ENCODE data around the gene UBQLN3. TPM values are rescaled to one million over a fixed set of nuclear protein-coding genes. Genes with fewer than 3 reads are reported as not detected.

Gene UBQLN3
- total RNA-seq, 1 donor from 2014 or later = 0.52 TPM

- no peak overlapping the region for H3K4me3 ChIP-seq (ENCODE audit: low read length in 3 of 3)
- H3K9ac ChIP-seq (ENCODE audit: low read depth in 1 of 3, low read length in 3 of 3) = no peak overlapping the region
- H3K4me1 ChIP-seq (ENCODE audit: control insufficient read depth in 3 of 3, insufficient read depth in 3 of 3, low read length in 3 of 3) = no peaks in the 10 kb centered on the region
- H3K36me3 ChIP-seq (ENCODE audit: control insufficient read depth in 3 of 3, insufficient read depth in 3 of 3, low read length in 3 of 3) = no peaks in the 10 kb centered on the region
- H3K27ac ChIP-seq (ENCODE audit: low read depth, low read length) = no peak overlapping the region
- no peaks in the 10 kb centered on the region for H3K9me3 ChIP-seq (ENCODE audit: control insufficient read depth in 3 of 3, low read length in 3 of 3)
- no peaks in the 10 kb centered on the region for H3K27me3 ChIP-seq (ENCODE audit: control insufficient read depth in 3 of 3, insufficient read depth in 3 of 3, low read length in 3 of 3)
Measured at GRCh38 chr11:5507933-5508305, 1.8 kb downstream of the UBQLN3 start.

GRCh38 chr11:5507177-5507932 is 2.4 kb downstream of the UBQLN3 start:
- no peak overlapping the region for H3K4me3 ChIP-seq (ENCODE audit: low read length in 3 of 3)

GRCh38 chr11:5505363-5506048 is 4.3 kb downstream of the UBQLN3 start:
- H3K9me3 ChIP-seq (ENCODE audit: control insufficient read depth in 3 of 3, low read length in 3 of 3) = no peaks in the 10 kb centered on the region
- H3K4me1 ChIP-seq (ENCODE audit: control insufficient read depth in 3 of 3, insufficient read depth in 3 of 3, low read length in 3 of 3) = no peaks in the 10 kb centered on the region
- no peaks in the 10 kb centered on the region for H3K36me3 ChIP-seq (ENCODE audit: control insufficient read depth in 3 of 3, insufficient read depth in 3 of 3, low read length in 3 of 3)
- no peaks in the 10 kb centered on the region for H3K27me3 ChIP-seq (ENCODE audit: control insufficient read depth in 3 of 3, insufficient read depth in 3 of 3, low read length in 3 of 3)
- no peak overlapping the region for H3K27ac ChIP-seq (ENCODE audit: low read depth, low read length)
- no peak overlapping the region for H3K4me3 ChIP-seq (ENCODE audit: low read length in 3 of 3)
- no peak overlapping the region for H3K9ac ChIP-seq (ENCODE audit: low read depth in 1 of 3, low read length in 3 of 3)

More at GRCh38 chr11:5507177-5507932, 2.4 kb downstream of the UBQLN3 start:
- H3K4me1 ChIP-seq (ENCODE audit: control insufficient read depth in 3 of 3, insufficient read depth in 3 of 3, low read length in 3 of 3) = no peaks in the 10 kb centered on the region
- H3K9me3 ChIP-seq (ENCODE audit: control insufficient read depth in 3 of 3, low read length in 3 of 3) = no peaks in the 10 kb centered on the region
- H3K9ac ChIP-seq (ENCODE audit: low read depth in 1 of 3, low read length in 3 of 3) = no peak overlapping the region
- H3K27me3 ChIP-seq (ENCODE audit: control insufficient read depth in 3 of 3, insufficient read depth in 3 of 3, low read length in 3 of 3) = no peaks in the 10 kb centered on the region
- H3K36me3 ChIP-seq (ENCODE audit: control insufficient read depth in 3 of 3, insufficient read depth in 3 of 3, low read length in 3 of 3) = no peaks in the 10 kb centered on the region
- H3K27ac ChIP-seq (ENCODE audit: low read depth, low read length) = no peak overlapping the region

DNA sequence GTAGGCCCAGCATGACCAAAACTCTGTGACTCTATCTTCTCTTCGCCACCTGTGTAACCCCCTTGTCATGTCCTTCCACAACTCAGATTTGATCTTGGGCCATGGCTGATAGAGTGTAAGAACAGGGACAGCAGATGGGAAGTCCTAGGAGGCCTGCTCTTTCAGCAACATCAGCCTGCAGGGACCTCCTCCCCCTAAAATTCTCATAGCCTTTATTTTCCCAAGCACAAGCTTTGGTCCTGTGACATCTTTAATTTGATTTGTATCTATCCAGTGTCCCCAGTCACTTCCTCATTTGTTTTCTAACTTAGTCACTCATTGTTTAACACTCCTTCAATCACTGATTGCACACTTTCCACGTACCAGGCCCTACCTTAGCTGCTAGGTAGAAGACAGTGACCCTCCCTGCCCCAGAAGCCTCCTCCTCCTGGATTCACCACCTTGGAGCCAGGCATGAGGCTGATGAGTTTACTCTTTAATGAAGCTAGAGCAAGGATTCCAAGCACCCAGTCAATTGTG is 5.3 kb downstream of the UBQLN3 start:
- Histone ChIP-seq H3K27me3 (ENCODE audit: control insufficient read depth in 3 of 3, insufficient read depth in 3 of 3, low read length in 3 of 3) (no peaks in the 10 kb centered on the region), H3K4me1 (ENCODE audit: control insufficient read depth in 3 of 3, insufficient read depth in 3 of 3, low read length in 3 of 3) (no peaks in the 10 kb centered on the region), H3K9ac (ENCODE audit: low read depth in 1 of 3, low read length in 3 of 3) (no peak overlapping the region), H3K27ac (ENCODE audit: low read depth, low read length) (no peak overlapping the region), H3K36me3 (ENCODE audit: control insufficient read depth in 3 of 3, insufficient read depth in 3 of 3, low read length in 3 of 3) (no peaks in the 10 kb centered on the region), H3K4me3 (ENCODE audit: low read length in 3 of 3) (no peak overlapping the region), H3K9me3 (ENCODE audit: control insufficient read depth in 3 of 3, low read length in 3 of 3) (no peaks in the 10 kb centered on the region)

DNA sequence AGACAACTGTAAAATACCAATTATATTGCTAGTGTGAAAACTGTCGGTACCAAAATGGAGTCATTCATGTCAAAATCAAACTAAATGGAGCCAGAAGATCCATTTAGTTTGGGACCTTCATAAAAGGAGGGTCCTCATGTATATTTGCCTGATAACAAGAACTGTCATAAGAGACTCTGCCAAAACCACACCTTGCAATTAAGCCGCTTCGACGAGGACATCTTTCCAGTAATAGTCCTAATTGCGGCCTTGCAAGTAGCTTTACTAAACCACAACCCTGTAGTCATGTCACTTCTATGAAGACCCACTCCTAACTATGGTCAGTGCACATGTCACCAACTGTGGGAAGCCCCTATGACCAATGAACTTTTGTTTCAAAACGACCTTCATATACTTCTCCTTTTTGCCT is 9.4 kb downstream of the UBQLN3 start:
- Histone ChIP-seq H3K4me3 (ENCODE audit: low read length in 3 of 3) (no peak overlapping the region), H3K9me3 (ENCODE audit: control insufficient read depth in 3 of 3, low read length in 3 of 3) (no peaks in the 10 kb centered on the region), H3K27ac (ENCODE audit: low read depth, low read length) (no peak overlapping the region), H3K27me3 (ENCODE audit: control insufficient read depth in 3 of 3, insufficient read depth in 3 of 3, low read length in 3 of 3) (no peaks in the 10 kb centered on the region), H3K9ac (ENCODE audit: low read depth in 1 of 3, low read length in 3 of 3) (no peak overlapping the region), H3K36me3 (ENCODE audit: control insufficient read depth in 3 of 3, insufficient read depth in 3 of 3, low read length in 3 of 3) (no peaks in the 10 kb centered on the region), H3K4me1 (ENCODE audit: control insufficient read depth in 3 of 3, insufficient read depth in 3 of 3, low read length in 3 of 3) (no peaks in the 10 kb centered on the region)

DNA sequence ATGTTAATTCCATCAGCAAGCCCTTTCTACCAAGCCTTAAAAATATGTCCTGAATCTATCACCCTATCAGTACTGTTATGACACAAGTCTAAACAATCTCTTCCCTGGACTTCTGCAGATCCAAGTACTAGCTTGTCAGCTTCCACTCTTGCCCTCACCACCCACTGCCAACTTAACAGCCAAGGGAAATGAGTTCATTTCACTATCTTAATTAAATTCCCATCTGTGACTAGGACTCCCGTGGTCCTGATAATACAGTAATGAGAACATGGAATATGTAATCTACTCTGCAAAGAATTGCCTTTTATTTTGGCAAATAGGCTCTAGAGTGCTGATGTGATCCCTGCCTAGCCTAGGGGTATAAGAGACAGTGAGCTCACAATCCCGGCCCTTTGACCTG is 10.1 kb downstream of the UBQLN3 start:
- no peaks in the 10 kb centered on the region for H3K36me3 ChIP-seq (ENCODE audit: control insufficient read depth in 3 of 3, insufficient read depth in 3 of 3, low read length in 3 of 3)
- H3K27me3 ChIP-seq (ENCODE audit: control insufficient read depth in 3 of 3, insufficient read depth in 3 of 3, low read length in 3 of 3) = no peaks in the 10 kb centered on the region
- no peak overlapping the region for H3K9ac ChIP-seq (ENCODE audit: low read depth in 1 of 3, low read length in 3 of 3)
- no peaks in the 10 kb centered on the region for H3K4me1 ChIP-seq (ENCODE audit: control insufficient read depth in 3 of 3, insufficient read depth in 3 of 3, low read length in 3 of 3)
- no peak overlapping the region for H3K27ac ChIP-seq (ENCODE audit: low read depth, low read length)
- H3K9me3 ChIP-seq (ENCODE audit: control insufficient read depth in 3 of 3, low read length in 3 of 3) = no peaks in the 10 kb centered on the region
- no peak overlapping the region for H3K4me3 ChIP-seq (ENCODE audit: low read length in 3 of 3)

DNA sequence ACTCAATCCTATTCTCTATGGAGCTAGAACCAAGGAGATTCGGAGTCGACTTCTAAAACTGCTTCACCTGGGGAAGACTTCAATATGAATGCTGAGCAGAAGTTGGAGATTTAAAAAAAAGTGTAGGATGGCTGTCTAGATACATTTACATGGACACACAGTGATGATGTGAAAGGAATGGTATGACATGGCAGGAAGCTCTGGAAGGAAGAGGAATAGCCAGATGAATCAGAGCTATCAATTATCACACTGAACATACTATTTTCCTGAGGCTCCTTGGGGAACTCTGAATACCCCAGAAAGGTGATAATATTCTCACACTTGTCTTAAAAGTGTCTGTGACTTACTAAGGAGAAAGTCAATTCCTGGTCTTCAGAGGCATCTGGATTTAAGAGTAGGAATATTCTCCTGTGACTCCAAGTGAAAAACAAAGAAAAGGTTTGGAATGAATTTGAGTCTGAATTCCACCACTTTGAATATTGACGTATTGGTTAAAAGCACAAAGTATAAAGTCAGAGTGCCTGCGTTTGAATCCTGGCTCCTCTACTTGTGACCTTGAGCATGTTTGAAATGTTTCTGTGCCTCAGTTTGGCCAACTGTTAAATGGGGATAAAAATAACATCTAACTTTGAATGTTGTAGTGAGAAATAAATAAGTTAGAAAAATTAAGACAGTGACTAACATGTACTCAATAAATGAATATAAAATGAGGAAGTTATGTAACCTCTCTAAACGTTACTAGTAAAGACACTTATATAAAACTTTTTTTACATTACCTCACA is 20.0 kb downstream of the UBQLN3 start:
- Histone ChIP-seq H3K4me3 (ENCODE audit: low read length in 3 of 3) (no peak overlapping the region), H3K4me1 (ENCODE audit: control insufficient read depth in 3 of 3, insufficient read depth in 3 of 3, low read length in 3 of 3) (no peaks in the 10 kb centered on the region), H3K27me3 (ENCODE audit: control insufficient read depth in 3 of 3, insufficient read depth in 3 of 3, low read length in 3 of 3) (no peaks in the 10 kb centered on the region), H3K27ac (ENCODE audit: low read depth, low read length) (no peak overlapping the region), H3K9me3 (ENCODE audit: control insufficient read depth in 3 of 3, low read length in 3 of 3) (no peaks in the 10 kb centered on the region), H3K36me3 (ENCODE audit: control insufficient read depth in 3 of 3, insufficient read depth in 3 of 3, low read length in 3 of 3) (no peaks in the 10 kb centered on the region), H3K9ac (ENCODE audit: low read depth in 1 of 3, low read length in 3 of 3) (no peak overlapping the region)

GRCh38 chr11:5488798-5489399 is 20.9 kb downstream of the UBQLN3 start:
- H3K9ac ChIP-seq (ENCODE audit: low read depth in 1 of 3, low read length in 3 of 3) = no peak overlapping the region
- no peaks in the 10 kb centered on the region for H3K27me3 ChIP-seq (ENCODE audit: control insufficient read depth in 3 of 3, insufficient read depth in 3 of 3, low read length in 3 of 3)
- no peaks in the 10 kb centered on the region for H3K4me1 ChIP-seq (ENCODE audit: control insufficient read depth in 3 of 3, insufficient read depth in 3 of 3, low read length in 3 of 3)
- H3K27ac ChIP-seq (ENCODE audit: low read depth, low read length) = no peak overlapping the region
- no peaks in the 10 kb centered on the region for H3K36me3 ChIP-seq (ENCODE audit: control insufficient read depth in 3 of 3, insufficient read depth in 3 of 3, low read length in 3 of 3)
- no peaks in the 10 kb centered on the region for H3K9me3 ChIP-seq (ENCODE audit: control insufficient read depth in 3 of 3, low read length in 3 of 3)
- H3K4me3 ChIP-seq (ENCODE audit: low read length in 3 of 3) = no peak overlapping the region

GRCh38 chr11:5488385-5488784 is 21.4 kb downstream of the UBQLN3 start, which contains the start of gene OR52D1:
Gene OR52D1, plus strand, starts transcription at chr11:5488685. Its CDS starts 22 bp downstream, at chr11:5488707.
- no peak within 1 kb of the TSS for H3K27ac ChIP-seq (ENCODE audit: low read depth, low read length)
- H3K4me3 ChIP-seq (ENCODE audit: low read length in 3 of 3) = no peak within 1 kb of the TSS
- H3K4me1 ChIP-seq (ENCODE audit: control insufficient read depth in 3 of 3, insufficient read depth in 3 of 3, low read length in 3 of 3) = no peaks in the 10 kb centered on the region
- no peaks in the 10 kb centered on the region for H3K36me3 ChIP-seq (ENCODE audit: control insufficient read depth in 3 of 3, insufficient read depth in 3 of 3, low read length in 3 of 3)
- no peaks in the 10 kb centered on the region for H3K9me3 ChIP-seq (ENCODE audit: control insufficient read depth in 3 of 3, low read length in 3 of 3)
- no peak within 1 kb of the TSS for H3K9ac ChIP-seq (ENCODE audit: low read depth in 1 of 3, low read length in 3 of 3)
- H3K27me3 ChIP-seq (ENCODE audit: control insufficient read depth in 3 of 3, insufficient read depth in 3 of 3, low read length in 3 of 3) = no peaks in the 10 kb centered on the region
